NCI-H774 (cell line): ENCODE results near the gene NRARP.
A peak's percentile ranks its signal among the peaks of the same experiment; 100 is the strongest.

Source experiments
- DNase-seq: peaks from one replicate; lab custom pipeline; 2025; lab: John Stamatoyannopoulos, UW

Gene NRARP

GRCh38 chr9:137321726-137322361, 19.8 kb upstream of the NRARP start:
- DNase-seq: no peak

GRCh38 chr9:137320555-137321384, 18.7 kb upstream of the NRARP start:
- no peak for DNase-seq

DNA sequence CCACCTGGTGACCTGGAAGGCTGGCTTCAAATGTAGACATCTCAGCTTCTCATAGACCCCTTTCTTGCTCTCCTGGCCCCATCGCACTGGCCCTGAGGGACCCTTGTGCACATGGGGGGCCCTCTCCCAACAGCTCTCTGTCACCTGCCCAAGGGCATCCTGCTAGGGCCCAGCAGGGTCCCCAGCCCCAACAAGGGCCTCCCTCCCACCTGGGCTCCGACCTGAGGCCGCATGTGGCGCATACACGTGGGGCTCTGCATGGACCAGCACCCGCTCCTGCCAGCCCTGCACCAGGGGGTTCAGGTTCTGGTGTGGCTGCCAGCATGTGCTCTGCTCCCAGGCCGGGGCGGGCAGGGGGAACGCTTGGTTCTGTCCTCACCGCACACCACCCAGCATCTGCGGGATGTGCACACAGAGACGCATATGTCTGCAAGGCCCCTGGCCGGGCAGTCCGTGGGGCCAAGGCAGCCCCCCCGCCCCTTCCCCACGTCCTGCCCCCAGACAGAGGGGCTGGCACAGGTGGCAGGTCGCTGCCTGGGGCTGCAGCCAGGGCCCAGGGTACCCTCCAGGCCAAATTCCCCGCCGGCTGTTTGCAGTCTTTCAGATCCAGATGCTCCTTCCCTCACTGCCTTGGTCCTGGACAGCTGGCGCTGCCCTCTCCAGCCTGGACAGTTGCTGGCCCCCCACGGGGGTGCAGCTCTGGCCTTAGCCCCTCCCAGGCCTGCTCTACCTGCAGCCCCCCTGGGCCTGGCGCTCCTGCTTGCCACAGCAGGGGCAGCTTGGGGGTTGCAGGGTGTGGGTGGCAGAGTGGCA, 17.9 kb upstream of the NRARP start:
- no peak for DNase-seq

DNA sequence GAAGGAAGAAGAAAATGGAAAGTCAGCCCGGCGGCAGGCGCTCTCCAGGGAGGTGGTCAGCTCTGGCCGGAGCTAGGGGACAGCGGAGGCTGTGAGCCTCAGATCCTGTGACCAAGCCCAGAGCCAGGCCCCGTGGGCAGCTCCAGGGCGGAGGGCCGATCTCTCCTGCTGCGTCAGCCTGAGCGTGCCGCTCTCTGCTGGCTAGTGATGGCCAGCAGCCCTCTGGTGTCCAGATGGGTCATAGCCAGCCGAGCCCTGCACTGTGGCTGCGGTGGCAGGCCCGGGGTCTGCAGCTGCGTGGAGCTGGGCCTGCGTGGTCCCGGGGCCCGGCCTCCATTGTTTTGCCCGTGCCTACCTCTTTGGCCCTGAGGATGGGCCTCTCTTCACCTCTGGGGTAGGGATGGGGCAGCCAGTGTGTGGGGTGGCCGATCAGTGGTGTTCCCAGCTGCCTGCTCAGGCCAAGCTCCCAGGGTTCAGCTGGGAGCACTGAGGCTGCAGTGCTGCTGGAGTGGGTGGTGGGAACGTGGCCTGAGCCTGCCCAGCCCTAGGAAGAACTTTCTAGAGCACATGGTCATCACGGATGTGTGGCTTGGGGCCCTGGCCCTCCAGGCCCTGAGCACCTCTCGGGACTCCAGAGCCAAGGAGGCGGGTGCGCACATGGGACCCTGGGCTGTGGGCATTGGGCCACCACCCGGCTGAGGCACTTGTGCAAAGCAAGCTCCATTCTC, 17.1 kb upstream of the NRARP start:
- DNase-seq: no peak

DNA sequence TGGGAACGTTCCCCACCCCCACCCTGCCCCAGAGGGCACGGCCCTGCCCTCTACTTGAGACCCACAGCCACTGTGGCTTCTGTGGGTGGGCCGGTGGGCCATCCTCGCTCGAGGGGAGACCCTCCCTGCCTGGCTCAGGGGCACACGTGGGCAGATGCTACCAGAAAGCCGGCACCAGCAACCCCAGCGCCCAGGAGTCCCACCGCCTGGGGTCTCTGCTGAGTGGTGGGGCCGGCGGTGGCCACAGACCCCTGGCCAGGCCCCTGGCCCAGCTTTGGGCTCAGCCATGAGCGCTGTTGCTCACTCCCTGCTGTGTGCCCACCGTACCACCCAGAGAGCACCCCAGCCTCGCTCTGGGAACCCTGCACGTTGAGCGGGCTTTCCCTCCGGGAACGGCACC, 16.5 kb upstream of the NRARP start:
- DNase-seq: no peak

DNA sequence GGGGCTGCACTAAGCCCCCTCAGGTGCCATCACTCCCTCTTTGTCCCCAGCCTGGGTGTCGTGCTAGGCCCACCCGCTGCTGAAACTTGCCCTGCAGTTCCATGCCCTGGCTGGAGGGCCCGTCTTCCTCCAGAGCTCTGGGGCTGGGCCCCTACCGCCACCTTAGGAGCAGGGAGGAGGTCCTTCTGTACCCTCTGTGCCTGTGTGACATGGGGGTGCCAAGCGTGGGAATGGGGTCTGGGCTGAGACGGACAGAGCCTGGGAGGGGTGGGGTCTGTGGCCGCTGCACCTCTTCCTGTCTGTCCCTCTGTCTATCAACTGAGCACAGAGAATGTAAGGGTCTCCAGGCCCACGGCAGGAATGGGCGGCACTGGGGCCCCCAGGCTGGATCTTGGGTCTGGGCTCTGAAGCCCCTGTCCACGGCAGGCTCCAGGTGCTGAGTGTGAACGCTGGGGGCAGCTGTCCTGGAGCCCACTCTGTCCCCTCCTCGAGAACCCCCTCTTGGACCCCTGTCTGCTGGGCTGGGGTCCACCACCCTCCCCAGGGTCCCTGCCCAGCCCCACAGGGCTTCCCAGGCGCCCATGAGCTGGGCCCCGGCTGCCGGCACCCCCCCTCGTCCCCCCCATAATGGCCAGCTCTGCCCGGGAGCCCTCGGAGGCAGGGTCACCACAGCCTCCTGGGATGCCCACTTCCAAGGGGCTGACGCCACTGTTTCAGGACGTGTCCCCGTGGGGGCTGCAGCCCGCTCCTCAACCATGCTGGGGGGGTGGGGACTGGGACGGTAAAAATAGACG, 15.8 kb upstream of the NRARP start:
- no peak for DNase-seq

DNA sequence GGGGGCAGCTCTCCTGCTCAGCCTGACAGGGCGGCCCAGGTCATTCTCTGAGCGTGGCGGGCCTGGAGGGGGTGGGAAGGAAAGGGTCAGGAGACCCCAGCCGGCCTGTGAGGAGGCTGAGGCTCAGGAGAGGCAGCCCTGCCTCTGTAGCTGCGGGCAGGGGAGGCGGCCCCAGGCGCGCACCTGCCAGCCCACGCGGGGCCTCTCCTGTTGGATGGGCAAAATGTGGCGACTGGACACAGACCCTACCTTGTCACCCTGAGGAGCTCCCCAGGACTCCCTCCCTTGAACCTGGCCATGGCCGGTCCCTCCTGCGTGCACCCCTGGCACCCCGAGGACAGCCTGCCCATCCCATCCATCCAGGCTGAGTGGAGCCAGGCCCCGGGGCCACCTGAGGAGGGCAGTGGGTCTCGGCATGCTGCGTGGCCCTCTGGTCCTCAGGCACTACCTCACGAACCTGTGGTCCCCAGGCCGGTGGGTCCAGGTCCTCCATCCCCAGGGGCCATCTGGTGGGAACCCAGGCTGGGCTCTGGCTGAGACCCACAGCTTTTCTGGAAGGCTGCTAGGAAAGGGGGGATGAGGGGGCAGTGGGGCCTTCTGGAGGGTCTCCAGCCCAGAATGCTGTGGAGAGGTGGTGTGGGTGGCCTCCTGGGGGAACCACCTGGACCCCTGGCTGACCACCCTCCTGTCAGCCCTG, 15.1 kb upstream of the NRARP start:
- DNase-seq: no peak

GRCh38 chr9:137316012-137316981, 14.2 kb upstream of the NRARP start:
- peak; percentile 74 for DNase-seq

DNA sequence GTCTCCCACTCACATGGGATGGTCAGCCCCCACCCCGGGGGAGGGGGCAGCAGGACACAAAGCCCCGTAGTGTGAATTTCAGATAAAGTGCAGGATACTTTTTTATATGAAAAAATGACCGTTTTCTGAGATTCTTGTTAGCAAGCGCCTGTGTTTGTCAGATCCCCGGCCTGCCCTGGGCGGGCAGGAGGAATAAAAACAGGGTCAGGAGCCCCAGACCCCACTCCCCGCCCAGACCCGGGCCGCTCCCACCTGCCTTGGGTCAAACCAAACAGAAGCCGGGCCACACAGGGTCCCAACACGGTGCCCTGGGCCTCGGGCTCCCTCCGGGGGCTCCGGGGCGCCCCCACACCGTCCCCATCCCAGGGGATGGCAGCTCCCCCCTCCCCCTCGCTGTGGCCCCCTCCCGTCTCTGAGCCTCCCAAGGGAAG, 13.5 kb upstream of the NRARP start:
- DNase-seq: no peak

GRCh38 chr9:137314561-137315560, 12.8 kb upstream of the NRARP start:
- no peak for DNase-seq

DNA sequence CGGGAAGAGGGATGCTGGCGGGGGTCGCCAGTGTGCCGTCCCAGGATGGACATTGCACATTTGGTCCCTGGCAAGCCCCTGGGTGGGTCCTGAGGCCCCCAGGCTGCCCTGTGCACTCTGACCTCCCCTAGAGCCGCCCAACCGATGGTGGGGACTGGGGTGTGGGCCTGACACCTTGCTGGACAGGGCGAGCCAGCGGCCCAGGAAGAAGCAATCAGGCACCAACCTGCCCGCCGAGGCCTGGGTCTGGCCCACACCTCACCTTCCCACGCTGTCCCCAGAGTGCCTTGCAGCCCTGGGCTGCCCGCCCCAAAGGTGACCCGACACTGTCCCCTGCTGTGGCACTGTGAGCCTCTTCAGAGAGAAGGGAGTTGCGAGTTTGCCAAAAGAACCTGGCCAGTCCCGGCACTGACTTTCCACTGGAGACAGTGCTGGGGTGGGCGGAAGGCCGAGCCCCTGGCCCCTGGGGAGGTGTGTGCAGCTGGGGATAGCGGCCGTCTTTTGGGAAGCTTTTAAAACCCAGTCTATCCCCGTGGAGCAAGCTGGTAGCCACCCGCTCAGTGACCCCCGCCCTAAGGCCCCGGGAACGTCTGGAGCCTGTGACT, 12.0 kb upstream of the NRARP start:
- DNase-seq: no peak

- no peak for DNase-seq
Observed at GRCh38 chr9:137313326-137313936, 11.4 kb upstream of the NRARP start.

GRCh38 chr9:137312852-137313325, 10.8 kb upstream of the NRARP start:
- DNase-seq: no peak

GRCh38 chr9:137311986-137312851, 10.1 kb upstream of the NRARP start:
- no peak for DNase-seq

DNA sequence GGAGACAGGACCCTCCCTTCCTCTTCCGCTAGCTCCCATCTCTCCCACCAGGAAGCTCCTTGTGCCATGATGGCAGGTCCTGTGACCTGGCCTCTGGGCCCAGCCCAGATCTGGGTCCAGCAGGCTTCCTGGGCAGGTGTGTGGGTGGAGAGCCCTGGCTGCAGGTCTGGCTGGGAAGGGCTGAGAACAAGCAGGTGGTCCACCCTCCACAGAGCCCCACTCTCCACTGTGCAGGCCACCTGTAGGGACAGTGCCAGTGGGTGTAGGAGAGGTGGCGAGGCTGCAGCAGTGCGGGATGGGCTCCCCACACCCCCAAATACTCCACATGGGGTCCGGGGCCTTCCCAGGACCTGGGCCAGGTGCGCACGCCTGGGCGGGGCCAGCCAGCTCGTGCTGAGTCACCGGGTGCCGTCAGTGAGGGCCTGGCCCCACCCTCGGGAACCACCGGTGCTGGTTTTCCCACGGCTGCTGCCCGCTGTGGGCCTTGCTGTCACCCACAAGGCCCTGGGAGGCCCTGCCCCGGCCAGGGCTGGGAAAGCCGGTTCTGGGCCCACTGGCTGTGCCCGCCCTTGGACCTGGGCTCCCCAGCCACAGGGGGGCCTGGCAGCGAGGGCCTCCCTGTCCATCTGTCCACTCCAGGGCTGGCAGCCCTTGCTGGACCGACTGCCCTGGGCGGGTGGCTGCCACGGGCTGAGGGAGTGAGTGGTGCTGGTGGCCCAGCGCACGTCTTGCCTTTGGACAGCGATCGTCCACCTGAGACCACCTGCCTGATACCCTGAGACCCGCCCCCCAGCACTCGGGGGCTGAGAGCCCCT, 9.3 kb upstream of the NRARP start:
- DNase-seq: peak; percentile 83
